ELF-1 (cell line): ENCODE data around the gene EIF3C.
"Not testable (repeated sequence)": the region's sequence is repeated elsewhere in the genome, so short reads cannot be mapped to it uniquely, and the experiment has no call there.

Experiments used
- DNase-seq: peaks from one replicate; pipeline ENCODE4 v3.0.0-alpha.2; 2016; ENCODE audit warnings: low read depth, low spot score

The EIF3C gene

GRCh38 chr16:28746618-28747350 lies 35.5 kb downstream of the EIF3C start:
- DNase-seq, result not testable (repeated sequence)

- DNase-seq, result not testable (repeated sequence)
Observed at GRCh38 chr16:28749997-28750465, 38.8 kb downstream of the EIF3C start.

GRCh38 chr16:28750469-28751067 lies 39.3 kb downstream of the EIF3C start:
- DNase-seq, result not testable (repeated sequence)

- DNase-seq, result not testable (repeated sequence)
Observed at GRCh38 chr16:28751487-28751886, 40.2 kb downstream of the EIF3C start, which contains the start of gene NPIPB9. NPIPB9 (plus strand) TSS chr16:28751787.

GRCh38 chr16:28781697-28782096 lies 70.4 kb downstream of the EIF3C start:
- not testable (repeated sequence) for DNase-seq

GRCh38 chr16:28782357-28782756 lies 71.1 kb downstream of the EIF3C start:
- not testable (repeated sequence) for DNase-seq
